HFF-Myc (cell line): Measurements from ENCODE around the gene GLP2R.

Source experiments
- DNase-seq: peaks from one replicate; pipeline ENCODE4 v3.0.0-alpha.2; 2011; ENCODE audit warnings: low read depth; ENCODE audit errors: extremely low read depth
- H3K4me3 ChIP-seq: replicated peaks from 2 replicates; pipeline ENCODE4 v1.5.1; 2011; ENCODE audit warnings: low read depth, mild to moderate bottlenecking, control low read depth, low read length
- CTCF ChIP-seq: IDR thresholded peaks from 2 replicates; pipeline ENCODE4 v1.5.1; 2012; ENCODE audit warnings: mild to moderate bottlenecking, low read depth, low read length, control low read depth; ENCODE audit errors: missing control alignments

GLP2R gene

DNA sequence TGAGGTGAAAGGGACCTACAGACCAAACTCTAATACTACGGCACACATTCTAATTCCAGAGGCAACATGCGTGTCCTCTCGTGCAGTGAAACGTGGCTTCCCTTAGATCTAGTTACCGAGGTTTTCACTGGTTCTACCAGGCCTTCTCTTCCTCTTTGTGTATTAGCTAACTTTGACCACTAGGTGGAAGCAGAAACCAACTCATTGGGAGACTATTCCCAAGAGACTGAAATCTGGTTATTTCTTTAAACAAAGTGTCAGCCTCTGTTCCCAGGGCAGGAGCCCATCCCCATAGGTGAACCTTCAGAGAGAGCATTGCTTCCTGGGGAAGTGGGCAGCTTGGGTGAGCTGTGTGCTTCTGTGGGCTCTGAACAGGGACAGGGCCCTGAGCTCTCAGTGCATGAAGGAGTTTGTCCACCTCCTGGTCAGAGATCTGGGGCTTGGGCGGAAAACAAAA, 99.0 kb downstream of the GLP2R start:
- TF ChIP-seq CTCF = peak; percentile 74
- no peak for DNase-seq
- H3K4me3 ChIP-seq = no peak overlapping the region

DNA sequence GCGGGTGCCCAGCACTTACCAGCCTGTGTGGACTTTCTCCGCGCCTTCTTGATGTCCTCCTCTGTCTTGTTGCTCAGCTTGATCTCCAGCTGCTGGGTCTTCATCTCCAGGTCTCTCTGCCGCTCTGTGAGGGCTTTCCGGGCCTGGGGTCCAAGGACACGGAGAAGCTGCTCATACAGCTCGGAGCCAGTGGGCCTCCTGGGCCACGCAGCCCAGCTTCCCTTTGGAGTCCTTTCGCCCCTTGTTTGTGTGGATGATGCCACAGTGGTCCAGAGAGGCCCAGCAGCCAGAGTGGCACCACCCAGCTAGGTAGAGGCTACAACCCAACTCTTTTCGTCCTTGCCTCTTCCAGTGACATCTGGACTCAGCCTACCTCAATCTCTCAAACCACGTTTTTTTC, 99.7 kb downstream of the GLP2R start:
- DNase-seq = no peak
- no peak overlapping the region for H3K4me3 ChIP-seq
- TF ChIP-seq CTCF = no peak

DNA sequence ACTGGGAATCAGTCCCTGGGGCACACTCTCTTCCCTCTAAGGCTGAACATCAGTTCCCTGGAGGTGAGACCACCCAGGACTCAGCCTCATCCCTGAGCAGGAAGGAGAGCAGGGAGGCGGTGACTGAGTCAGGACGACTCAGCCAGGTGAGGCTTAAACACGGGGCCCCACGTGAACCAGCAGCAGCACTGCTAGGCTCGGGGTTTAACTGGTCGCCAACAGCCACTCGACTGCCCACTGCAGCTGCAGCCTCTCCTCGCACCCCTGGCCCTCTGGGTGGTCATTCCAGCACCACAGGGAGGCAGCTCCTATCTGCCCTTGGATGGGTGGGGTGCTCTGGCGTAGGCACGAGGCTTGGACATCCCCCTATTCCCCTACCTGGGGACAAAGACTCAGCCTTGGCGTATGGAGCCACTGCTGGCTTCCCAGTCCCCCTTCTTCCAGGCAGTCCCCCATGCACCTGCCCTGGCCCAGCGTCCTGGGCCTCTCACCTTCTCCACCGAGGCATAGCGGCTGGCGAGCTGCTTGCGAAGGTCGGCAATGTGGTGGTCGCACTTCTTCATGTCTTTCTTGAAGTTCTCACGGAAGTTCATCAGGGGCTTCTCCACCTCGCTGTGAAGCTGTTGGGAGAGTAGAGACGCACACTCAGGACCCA, 100.6 kb downstream of the GLP2R start:
- no peak for TF ChIP-seq CTCF
- DNase-seq = no peak
- H3K4me3 ChIP-seq = no peak overlapping the region

DNA sequence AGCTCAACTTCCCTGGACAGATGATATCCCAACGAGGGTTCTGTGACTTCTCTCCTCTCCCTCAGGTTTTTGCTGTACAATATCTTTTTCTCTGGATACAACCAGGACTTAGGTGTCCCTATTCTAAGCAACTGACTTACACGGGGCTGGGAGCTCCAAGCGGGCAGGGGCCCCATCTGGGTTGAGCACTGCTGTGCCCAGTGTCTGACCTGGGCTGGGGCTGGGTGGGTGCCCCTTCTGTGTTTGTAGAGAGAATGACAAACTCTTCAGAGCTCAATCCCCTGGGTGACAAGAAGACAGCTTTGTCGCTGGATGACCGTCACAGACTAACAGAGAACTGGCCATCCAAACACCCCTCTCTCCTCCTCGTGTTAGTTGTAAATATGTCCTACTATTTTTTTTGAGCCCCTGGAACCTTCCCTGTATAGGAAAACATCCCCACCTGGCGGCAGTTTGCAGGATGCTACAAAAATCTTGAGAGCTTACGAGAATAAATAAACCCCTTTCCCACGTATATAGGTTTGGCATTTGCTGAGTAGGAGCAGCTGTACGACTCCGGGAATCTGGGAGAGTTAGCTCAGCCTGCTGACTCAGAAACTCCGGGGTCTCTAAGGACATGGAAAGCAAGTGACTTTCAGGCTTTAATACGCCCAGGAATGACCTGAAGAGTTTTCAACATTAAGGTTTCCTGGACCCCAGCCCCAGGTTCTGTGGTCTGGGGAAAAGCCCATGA, 103.0 kb downstream of the GLP2R start:
- peak; percentile 67 for TF ChIP-seq CTCF
- DNase-seq = peak; percentile 52
- no peak overlapping the region for H3K4me3 ChIP-seq

- no peak for DNase-seq
- no peak overlapping the region for H3K4me3 ChIP-seq
- TF ChIP-seq CTCF = no peak
Measured at GRCh38 chr17:9929871-9930270, 104.1 kb downstream of the GLP2R start.

- no peak for TF ChIP-seq CTCF
- DNase-seq = no peak
- no peak overlapping the region for H3K4me3 ChIP-seq
Measured at GRCh38 chr17:9931144-9931741, 105.5 kb downstream of the GLP2R start.
